Tibial nerve (tissue), 4 donors: Measurements from ENCODE around the gene DPP10. TPM values are rescaled to one million over a fixed set of nuclear protein-coding genes. Genes with fewer than 3 reads are reported as not detected.

ENCODE experiments used
- DNase-seq, 2 donors: peaks; one replicate each; pipeline ENCODE4 v3.0.0-alpha.2; 2019; ENCODE audit warnings: low spot score in 2 of 2
- H3K27ac ChIP-seq, 4 donors: fragments of 200-600 bp; sonication (generic) in 3 of 4; one replicate each; pipeline ENCODE4 v1.5.1; 2017 to 2019; ENCODE audit warnings: mild to moderate bottlenecking in 1 of 4
- H3K27me3 ChIP-seq, 2 donors: fragments of 200-600 bp; sonication (generic) in 1 of 2; one replicate each; pipeline versions ENCODE4 v1.5.1 to v1.6.0; 2017 to 2019
- H3K36me3 ChIP-seq, 3 donors: fragments of 200-600 bp; sonication (generic); one replicate each; pipeline ENCODE4 v1.5.1; 2018 to 2019
- H3K4me1 ChIP-seq, 4 donors: fragments of 200-600 bp; sonication (generic) in 3 of 4; one replicate each; pipeline ENCODE4 v1.5.1; 2017 to 2019
- H3K4me3 ChIP-seq, 4 donors: fragments of 200-600 bp; sonication (generic) in 3 of 4; one replicate each; pipeline ENCODE4 v1.5.1; 2017 to 2019; ENCODE audit warnings: mild to moderate bottlenecking in 1 of 4, moderate library complexity in 1 of 4
- H3K9me3 ChIP-seq, 4 donors: fragments of 200-600 bp; sonication (generic) in 3 of 4; one replicate each; pipeline ENCODE4 v1.5.1; 2017 to 2019
- CTCF ChIP-seq, 5 experiments: fragments of 200-600 bp in 3 of 5; fragments of 450-650 bp in 2 of 5; sonication (generic) in 3 of 5; IDR thresholded peaks; one replicate each; pipeline ENCODE4 v1.5.1; 2016 to 2019; ENCODE audit warnings: antibody characterized with exemption in 5 of 5, mild to moderate bottlenecking in 3 of 5, moderate library complexity in 2 of 5
- EP300 ChIP-seq, 2 donors: sonication (generic); formaldehyde crosslinking; IDR thresholded peaks; one replicate each; pipeline ENCODE4 v1.6.1; 2017; ENCODE audit warnings: antibody characterized with exemption in 2 of 2, mild to moderate bottlenecking in 1 of 2
- POLR2A ChIP-seq, 2 donors: fragments of 450-650 bp; IDR thresholded peaks; one replicate each; pipeline ENCODE4 v1.6.1; 2017; ENCODE audit warnings: antibody characterized with exemption in 2 of 2, mild to moderate bottlenecking in 2 of 2, moderate library complexity in 2 of 2
- WGBS, 2 donors: methylation state at CpG; one replicate each; pipeline ENCODE4 v1.1.5; 2018; 5-methylcytosine and 5-hydroxymethylcytosine counted together
- total RNA-seq, 4 donors: library from RNA; depleted of rRNA; stranded (reverse); fragments of >200 nt; gene quantifications; one replicate each; pipeline ENCODE4 v1.1.0, GENCODE V29; 2016

The DPP10 gene
- total RNA-seq, 4 donors from 2014 or later, result 0.20 to 2.1 TPM; not detected in 2

DNA sequence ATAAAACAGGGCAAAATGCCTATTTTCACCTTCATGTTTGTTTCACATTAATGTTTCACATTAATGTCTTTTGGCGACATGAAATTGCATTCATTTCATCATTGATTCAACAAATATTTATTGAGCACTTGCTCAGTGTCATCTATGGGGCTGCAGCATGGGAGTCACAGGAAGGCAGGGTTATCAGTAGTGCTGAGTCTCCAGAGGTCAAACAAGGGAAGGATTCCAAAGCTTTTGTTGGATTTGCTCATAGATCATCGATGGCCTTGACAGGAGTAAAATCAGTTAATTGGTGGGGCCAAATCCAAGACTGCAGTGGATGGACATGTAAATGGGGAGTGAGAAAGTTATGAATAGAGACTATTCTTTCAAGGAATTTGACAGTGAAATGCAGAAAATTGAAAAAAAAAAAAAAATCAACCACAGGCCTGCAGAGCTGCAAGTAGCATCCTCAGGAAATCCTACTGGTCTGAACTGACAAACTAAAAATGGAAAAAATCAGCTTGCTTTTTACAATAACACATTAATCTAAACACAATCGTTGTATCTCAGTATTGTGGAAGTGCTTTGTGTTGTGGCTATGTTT, 1290.8 kb downstream of the DPP10 start:
- no peak overlapping the region for H3K27ac ChIP-seq
- no peak for TF ChIP-seq POLR2A (IDR thresholded peaks at IDR 0.05)
- TF ChIP-seq CTCF (IDR thresholded peaks at IDR 0.05), result no peak
- TF ChIP-seq EP300 (IDR thresholded peaks at IDR 0.05), result no peak
- no peaks in the 10 kb centered on the region for H3K36me3 ChIP-seq
- H3K4me3 ChIP-seq, result no peak overlapping the region
- H3K9me3 ChIP-seq, result no peaks in the 10 kb centered on the region
- no peak for DNase-seq
- H3K4me1 ChIP-seq, result no peaks in the 10 kb centered on the region
- 32 to 35% methylated on average over 3 of the region's 3 CpGs for WGBS, 2 donors
- H3K27me3 ChIP-seq, result no peaks in the 10 kb centered on the region

- WGBS, 2 donors, result 91 to 94% methylated on average over 5 of the region's 5 CpGs
- Histone ChIP-seq H3K4me3 (no peak overlapping the region), H3K9me3 (no peaks in the 10 kb centered on the region), H3K36me3 (no peaks in the 10 kb centered on the region), H3K27me3 (no peaks in the 10 kb centered on the region), H3K4me1 (no peaks in the 10 kb centered on the region), H3K27ac (no peak overlapping the region)
- no peak for DNase-seq
- no peak for TF ChIP-seq CTCF (IDR thresholded peaks at IDR 0.05)
- TF ChIP-seq POLR2A (IDR thresholded peaks at IDR 0.05), result no peak
- no peak for TF ChIP-seq EP300 (IDR thresholded peaks at IDR 0.05)
Observed at GRCh38 chr2:115738111-115738510, 1295.7 kb downstream of the DPP10 start.

GRCh38 chr2:115739574-115739973, 1297.1 kb downstream of the DPP10 start:
- no peaks in the 10 kb centered on the region for H3K27me3 ChIP-seq
- H3K27ac ChIP-seq, result no peak overlapping the region
- H3K4me1 ChIP-seq, result no peaks in the 10 kb centered on the region
- H3K9me3 ChIP-seq, result no peaks in the 10 kb centered on the region
- no peak overlapping the region for H3K4me3 ChIP-seq
- WGBS, 2 donors, result 87 to 93% methylated on average over 4 of the region's 4 CpGs
- TF ChIP-seq CTCF (IDR thresholded peaks at IDR 0.05), result no peak
- TF ChIP-seq EP300 (IDR thresholded peaks at IDR 0.05), result no peak
- DNase-seq, result no peak
- no peaks in the 10 kb centered on the region for H3K36me3 ChIP-seq

GRCh38 chr2:115746151-115746550, 1303.7 kb downstream of the DPP10 start:
- Histone ChIP-seq H3K4me3 (no peak overlapping the region), H3K4me1 (no peaks in the 10 kb centered on the region), H3K9me3 (no peaks in the 10 kb centered on the region), H3K36me3 (no peaks in the 10 kb centered on the region), H3K27me3 (no peaks in the 10 kb centered on the region), H3K27ac (no peak overlapping the region)
- 68 to 74% methylated on average over 1 of the region's 1 CpG for WGBS, 2 donors
- no peak for DNase-seq
- TF ChIP-seq EP300 (IDR thresholded peaks at IDR 0.05) (no peak), CTCF (IDR thresholded peaks at IDR 0.05) (no peak), POLR2A (IDR thresholded peaks at IDR 0.05) (no peak)

DNA sequence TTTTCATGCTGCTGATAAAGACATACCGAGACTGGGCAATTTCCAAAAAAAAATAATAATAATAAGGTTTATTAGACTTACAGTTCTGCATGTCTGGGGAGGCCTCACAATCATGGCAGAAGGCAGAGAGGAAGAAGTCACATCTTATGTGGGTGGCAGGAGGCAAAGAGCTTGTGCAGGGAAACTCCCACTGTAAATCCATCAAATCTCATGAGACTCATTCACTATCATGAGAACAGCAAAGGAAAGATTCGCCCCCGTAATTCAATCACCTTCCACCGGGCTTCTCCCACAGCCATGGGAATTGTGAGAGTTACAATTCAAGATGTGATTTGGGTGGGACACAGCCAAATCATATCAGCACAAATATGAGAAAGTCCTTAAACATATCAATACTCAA, 1314.8 kb downstream of the DPP10 start:
- WGBS, 2 donors, result 74 to 81% methylated on average over 4 of the region's 4 CpGs
- H3K4me3 ChIP-seq, result no peak overlapping the region
- no peaks in the 10 kb centered on the region for H3K36me3 ChIP-seq
- no peaks in the 10 kb centered on the region for H3K4me1 ChIP-seq
- TF ChIP-seq POLR2A (IDR thresholded peaks at IDR 0.05), result no peak
- TF ChIP-seq EP300 (IDR thresholded peaks at IDR 0.05), result no peak
- no peak for TF ChIP-seq CTCF (IDR thresholded peaks at IDR 0.05)
- no peaks in the 10 kb centered on the region for H3K9me3 ChIP-seq
- H3K27me3 ChIP-seq, result no peaks in the 10 kb centered on the region
- H3K27ac ChIP-seq, result no peak overlapping the region
- no peak for DNase-seq
